ENCODE measurements around the gene LMNB1. TPM values are rescaled to one million over a fixed set of nuclear protein-coding genes. Genes with fewer than 3 reads are reported as not detected.

The LMNB1 gene
- total and polyA plus RNA-seq, 7 donors, result 1.5 to 53.5 (median 9.0) TPM

DNA sequence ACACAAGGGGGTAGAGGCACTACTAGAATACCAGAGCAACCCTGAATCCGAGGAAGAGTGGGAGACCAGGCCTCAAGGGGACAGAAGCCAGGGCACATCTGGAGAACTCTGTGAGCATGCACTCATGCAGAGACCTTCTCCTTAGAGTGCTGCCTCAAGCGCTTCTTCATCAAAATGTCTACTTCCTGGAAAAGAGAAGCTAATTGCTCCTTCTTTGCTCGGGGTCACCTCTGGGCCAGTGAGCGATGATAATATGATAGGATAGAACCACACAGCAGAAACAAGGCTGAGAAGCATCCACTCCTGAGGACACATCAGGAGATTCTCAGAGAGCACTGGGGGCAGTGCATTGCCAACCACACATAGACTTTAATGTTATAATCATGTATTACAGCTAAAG lies 23.7 kb upstream of the LMNB1 start:
- intact Hi-C loops (cut with DNase I), result no loop called here
- no peak for TF ChIP-seq CTCF (IDR thresholded peaks at IDR 0.05)
- no peak for TF ChIP-seq POLR2AphosphoS5 (IDR thresholded peaks at IDR 0.05)
- TF ChIP-seq POLR2A (IDR thresholded peaks at IDR 0.05), result no peak
- TF ChIP-seq EP300 (IDR thresholded peaks at IDR 0.05), result no peak
- 76 to 87% methylated on average over 4 of the region's 4 CpGs for WGBS, 2 donors

GRCh38 chr5:126754609-126755008 lies 22.3 kb upstream of the LMNB1 start:
- no peak for DNase-seq
- Histone ChIP-seq H3K27ac (no peak overlapping the region), H3K36me3 (no peaks in the 10 kb centered on the region), H3K4me1 (no peaks in the 10 kb centered on the region), H3K4me3 (no peak overlapping the region), H3K27me3 (no peaks in the 10 kb centered on the region), H3K9me3 (no peaks in the 10 kb centered on the region)
- intact Hi-C loops (cut with DNase I), result no loop called here
- 79 to 91% methylated on average over 4 of the region's 4 CpGs for WGBS, 2 donors
- TF ChIP-seq EP300 (IDR thresholded peaks at IDR 0.05) (no peak), POLR2AphosphoS5 (IDR thresholded peaks at IDR 0.05) (no peak), POLR2A (IDR thresholded peaks at IDR 0.05) (no peak), CTCF (IDR thresholded peaks at IDR 0.05) (no peak)

More for the DNA sequence above, 23.7 kb upstream of the LMNB1 start:
- no peak for DNase-seq
- H3K9me3 ChIP-seq, result no peaks in the 10 kb centered on the region
- H3K27me3 ChIP-seq, result no peaks in the 10 kb centered on the region
- H3K27ac ChIP-seq, result no peak overlapping the region
- no peaks in the 10 kb centered on the region for H3K4me1 ChIP-seq
- H3K36me3 ChIP-seq, result no peaks in the 10 kb centered on the region
- H3K4me3 ChIP-seq, result no peak overlapping the region

GRCh38 chr5:126755593-126755992 lies 21.3 kb upstream of the LMNB1 start:
- Histone ChIP-seq H3K36me3 (no peaks in the 10 kb centered on the region), H3K4me1 (no peaks in the 10 kb centered on the region), H3K9me3 (no peaks in the 10 kb centered on the region), H3K27me3 (no peaks in the 10 kb centered on the region), H3K27ac (no peak overlapping the region), H3K4me3 (no peak overlapping the region)
- intact Hi-C loops (cut with DNase I), result no loop called here
- no peak for DNase-seq
- 70 to 75% methylated on average over 4 of the region's 4 CpGs for WGBS, 2 donors
- no peak for TF ChIP-seq POLR2A (IDR thresholded peaks at IDR 0.05)
- no peak for TF ChIP-seq POLR2AphosphoS5 (IDR thresholded peaks at IDR 0.05)
- TF ChIP-seq EP300 (IDR thresholded peaks at IDR 0.05), result no peak
- no peak for TF ChIP-seq CTCF (IDR thresholded peaks at IDR 0.05)

DNA sequence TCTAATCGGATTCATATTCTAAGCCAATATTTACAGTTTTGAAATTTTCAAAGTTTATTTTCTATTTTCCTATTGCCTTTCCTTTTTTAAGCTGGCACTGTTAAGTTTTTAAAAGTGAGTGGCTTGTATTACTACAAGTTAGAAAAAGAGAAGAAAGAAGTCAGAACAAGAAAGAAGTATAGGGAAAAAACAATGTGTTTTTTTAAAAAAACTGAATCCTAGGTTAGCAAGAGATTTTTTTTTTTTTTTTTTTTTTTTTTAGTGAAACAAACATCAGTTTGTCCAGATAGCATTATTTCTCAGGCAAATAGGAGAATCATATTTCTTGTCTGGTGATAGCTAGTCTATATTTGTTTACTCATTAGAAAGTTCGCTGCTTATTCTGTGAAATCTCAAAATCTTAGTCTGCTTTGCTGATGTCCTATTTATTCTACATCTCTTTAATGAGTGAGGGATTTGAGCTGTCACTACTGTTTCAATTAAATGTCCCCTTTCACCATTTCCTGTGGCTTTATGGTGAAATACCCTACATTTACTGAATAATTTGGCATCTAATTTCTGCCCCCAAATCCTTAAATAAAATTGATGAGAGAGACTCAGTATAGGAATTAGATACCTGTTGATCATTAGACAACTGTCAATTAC lies 19.1 kb upstream of the LMNB1 start:
- H3K27ac ChIP-seq, result no peak overlapping the region
- DNase-seq, result no peak
- no peaks in the 10 kb centered on the region for H3K36me3 ChIP-seq
- no peaks in the 10 kb centered on the region for H3K9me3 ChIP-seq
- no peak overlapping the region for H3K4me3 ChIP-seq
- H3K4me1 ChIP-seq, result no peaks in the 10 kb centered on the region
- intact Hi-C loops (cut with DNase I), result no loop called here
- WGBS, 2 donors, result 75% methylated on average over 2 of the region's 2 CpGs
- H3K27me3 ChIP-seq, result no peaks in the 10 kb centered on the region
- TF ChIP-seq EP300 (IDR thresholded peaks at IDR 0.05) (no peak), POLR2A (IDR thresholded peaks at IDR 0.05) (no peak)

- Histone ChIP-seq H3K4me1 (no peaks in the 10 kb centered on the region), H3K36me3 (no peaks in the 10 kb centered on the region), H3K4me3 (no peak overlapping the region), H3K9me3 (no peaks in the 10 kb centered on the region), H3K27me3 (no peaks in the 10 kb centered on the region), H3K27ac (no peak overlapping the region)
- DNase-seq, result no peak
- WGBS, 2 donors, result 75 to 86% methylated on average over 5 of the region's 5 CpGs
- TF ChIP-seq POLR2A (IDR thresholded peaks at IDR 0.05) (no peak), CTCF (IDR thresholded peaks at IDR 0.05) (no peak), POLR2AphosphoS5 (IDR thresholded peaks at IDR 0.05) (no peak), EP300 (IDR thresholded peaks at IDR 0.05) (no peak)
- intact Hi-C loops (cut with DNase I), result no loop called here
These were observed 13.6 kb upstream of the LMNB1 start for GRCh38 chr5:126763371-126763770.
